Lung (tissue), 12 donors: ENCODE data around the gene SNTG2. TPM values are rescaled to one million over a fixed set of nuclear protein-coding genes. Genes with fewer than 3 reads are reported as not detected.

ENCODE experiments used
- ATAC-seq: fragments of 200-7000 bp; cut with Tn5 transposase; one replicate; pipeline ENCODE4 v1.9.1; 2020; ENCODE audit warnings: moderate number of reproducible peaks; ENCODE audit not compliant: insufficient read depth, low FRiP score
- DNase-seq, 3 donors: peaks; one replicate each; pipeline ENCODE4 v3.0.0-alpha.2; 2013 to 2017
- H3K27ac ChIP-seq, 2 donors: one replicate each; pipeline ENCODE4 v1.5.1; 2013; ENCODE audit warnings: mild to moderate bottlenecking in 2 of 2, moderate library complexity in 2 of 2, control low read depth in 1 of 2, inconsistent platforms in 1 of 2, low read depth in 1 of 2, low read length in 1 of 2
- H3K27me3 ChIP-seq, 3 donors: one replicate each; pipeline ENCODE4 v1.5.1; 2013; ENCODE audit warnings: low read length in 2 of 3; ENCODE audit not compliant: control insufficient read depth in 3 of 3, insufficient read depth in 3 of 3
- H3K36me3 ChIP-seq, 4 donors: one replicate each; pipeline ENCODE4 v1.5.1; 2013; ENCODE audit warnings: low read length in 4 of 4, mild to moderate bottlenecking in 1 of 4, moderate library complexity in 1 of 4; ENCODE audit not compliant: control insufficient read depth in 4 of 4, insufficient read depth in 4 of 4
- H3K4me1 ChIP-seq, 5 donors: one replicate each; pipeline ENCODE4 v1.5.1; 2013; ENCODE audit warnings: low read length in 5 of 5, mild to moderate bottlenecking in 2 of 5, moderate library complexity in 1 of 5; ENCODE audit not compliant: control insufficient read depth in 5 of 5, insufficient read depth in 5 of 5
- H3K4me3 ChIP-seq: one replicate; pipeline ENCODE4 v1.5.1; 2013; ENCODE audit warnings: mild to moderate bottlenecking, control low read depth, moderate library complexity
- H3K9ac ChIP-seq, 2 donors: one replicate each; pipeline ENCODE4 v1.5.1; 2013; ENCODE audit warnings: low read length in 2 of 2, control low read depth in 1 of 2; ENCODE audit not compliant: insufficient read depth in 1 of 2
- H3K9me3 ChIP-seq, 4 donors: one replicate each; pipeline ENCODE4 v1.5.1; 2013; ENCODE audit warnings: low read length in 3 of 4, mild to moderate bottlenecking in 1 of 4, moderate library complexity in 1 of 4; ENCODE audit not compliant: control insufficient read depth in 4 of 4, insufficient read depth in 3 of 4
- WGBS, 2 donors: extraction: QIAGEN DNeasy Blood & Tissue Kit; methylation state at CpG; one replicate each; pipeline ENCODE4 v1.1.7; 2013; 5-methylcytosine and 5-hydroxymethylcytosine counted together
- polyA plus RNA-seq, 2 donors: library from polyadenylated mRNA; stranded (reverse); fragments of 200-250 nt; gene quantifications; one replicate each; pipeline ENCODE4 v1.2.1, GENCODE V29; 2013
- total RNA-seq, 2 donors: library from RNA; depleted of rRNA in 1 of 2; stranded (reverse); fragments of >200 nt in 1 of 2; gene quantifications; one replicate each; pipeline ENCODE4 v1.2.1, GENCODE V29; 2014 to 2021
- TF ChIP-seq, protein P1 (sequence below): IDR thresholded peaks from 2 replicates; pipeline ENCODE4 v1.5.1; 2012; ENCODE audit warnings: mild to moderate bottlenecking; ENCODE audit errors: control extremely low read depth, extremely low read depth
- donor health status: control.
- donor health status: control.
- donor health status: Bipolar disorder and iron deficiency.
- donor health status: healthy.
- donor health status: DM: yes; HTN: yes; CAD: no.

SNTG2 gene
- total and polyA plus RNA-seq, 4 donors = 0.31 to 1.8 (median 1.2) TPM

GRCh38 chr2:1222056-1222455, 271.4 kb downstream of the SNTG2 start:
- H3K27me3 ChIP-seq = no peaks in the 10 kb centered on the region
- H3K27ac ChIP-seq = no peak overlapping the region
- no peaks in the 10 kb centered on the region for H3K36me3 ChIP-seq
- H3K9me3 ChIP-seq = peaks cover 0 to 6% (median 0%) of the 10 kb centered on the region in 4 donors
- no peak for ATAC-seq
- H3K4me1 ChIP-seq = peaks cover 0 to 6% (median 0%) of the 10 kb centered on the region in 5 donors
- DNase-seq = peak in 1 of 3 donors; percentile 19
- TF ChIP-seq, protein P1, sequence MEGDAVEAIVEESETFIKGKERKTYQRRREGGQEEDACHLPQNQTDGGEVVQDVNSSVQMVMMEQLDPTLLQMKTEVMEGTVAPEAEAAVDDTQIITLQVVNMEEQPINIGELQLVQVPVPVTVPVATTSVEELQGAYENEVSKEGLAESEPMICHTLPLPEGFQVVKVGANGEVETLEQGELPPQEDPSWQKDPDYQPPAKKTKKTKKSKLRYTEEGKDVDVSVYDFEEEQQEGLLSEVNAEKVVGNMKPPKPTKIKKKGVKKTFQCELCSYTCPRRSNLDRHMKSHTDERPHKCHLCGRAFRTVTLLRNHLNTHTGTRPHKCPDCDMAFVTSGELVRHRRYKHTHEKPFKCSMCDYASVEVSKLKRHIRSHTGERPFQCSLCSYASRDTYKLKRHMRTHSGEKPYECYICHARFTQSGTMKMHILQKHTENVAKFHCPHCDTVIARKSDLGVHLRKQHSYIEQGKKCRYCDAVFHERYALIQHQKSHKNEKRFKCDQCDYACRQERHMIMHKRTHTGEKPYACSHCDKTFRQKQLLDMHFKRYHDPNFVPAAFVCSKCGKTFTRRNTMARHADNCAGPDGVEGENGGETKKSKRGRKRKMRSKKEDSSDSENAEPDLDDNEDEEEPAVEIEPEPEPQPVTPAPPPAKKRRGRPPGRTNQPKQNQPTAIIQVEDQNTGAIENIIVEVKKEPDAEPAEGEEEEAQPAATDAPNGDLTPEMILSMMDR = no peak
- no peak overlapping the region for H3K9ac ChIP-seq
- 81 to 86% methylated on average over 6 of the region's 6 CpGs for WGBS, 2 donors
- no peak overlapping the region for H3K4me3 ChIP-seq

GRCh38 chr2:1223791-1224190, 273.1 kb downstream of the SNTG2 start:
- no peak overlapping the region for H3K9ac ChIP-seq
- no peak overlapping the region for H3K27ac ChIP-seq
- no peak for ATAC-seq
- no peaks in the 10 kb centered on the region for H3K27me3 ChIP-seq
- 89 to 90% methylated on average over 11 of the region's 11 CpGs for WGBS, 2 donors
- no peak overlapping the region for H3K4me3 ChIP-seq
- peaks cover 0 to 3% (median 0%) of the 10 kb centered on the region in 4 donors for H3K9me3 ChIP-seq
- TF ChIP-seq, protein P1 = no peak
- no peaks in the 10 kb centered on the region for H3K36me3 ChIP-seq
- peaks cover 0 to 6% (median 4%) of the 10 kb centered on the region in 5 donors for H3K4me1 ChIP-seq
- DNase-seq = no peak

- Histone ChIP-seq H3K27ac (no peak overlapping the region), H3K4me3 (no peak overlapping the region), H3K4me1 (peaks cover 0 to 6% (median 4%) of the 10 kb centered on the region in 5 donors), H3K9ac (no peak overlapping the region), H3K9me3 (no peaks in the 10 kb centered on the region), H3K36me3 (no peaks in the 10 kb centered on the region), H3K27me3 (no peaks in the 10 kb centered on the region)
- ATAC-seq = no peak
- TF ChIP-seq, protein P1 = no peak
- peak in 1 of 3 donors; percentile 12 for DNase-seq
- 74 to 80% methylated on average over 3 of the region's 3 CpGs for WGBS, 2 donors
Measured at GRCh38 chr2:1224901-1225300, 274.3 kb downstream of the SNTG2 start.

DNA sequence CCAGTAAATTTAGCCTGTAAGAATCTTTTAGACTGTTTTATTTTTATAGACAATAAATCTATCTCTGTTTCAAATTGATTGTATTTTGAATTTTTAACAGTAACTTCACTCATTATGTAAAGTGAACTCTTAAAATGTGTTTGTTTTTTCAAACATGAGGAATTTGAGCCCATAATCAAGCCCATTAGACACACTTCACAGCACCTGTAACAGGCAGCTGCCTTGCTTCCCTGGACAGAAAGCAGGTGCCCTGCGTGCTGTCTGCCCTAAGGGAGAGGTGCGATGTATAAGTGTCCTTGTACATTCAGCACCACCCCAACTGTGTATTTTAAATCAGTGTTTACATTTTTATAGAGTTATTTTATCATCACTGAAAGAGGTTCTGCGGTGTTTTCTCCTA, 276.1 kb downstream of the SNTG2 start:
- H3K9me3 ChIP-seq = no peaks in the 10 kb centered on the region

More for the DNA sequence above, 276.1 kb downstream of the SNTG2 start:
- ATAC-seq (no peak), DNase-seq (no peak)
- Histone ChIP-seq H3K36me3 (no peaks in the 10 kb centered on the region), H3K4me1 (peaks cover 0 to 10% (median 4%) of the 10 kb centered on the region in 5 donors), H3K27ac (no peak overlapping the region), H3K4me3 (no peak overlapping the region), H3K27me3 (no peaks in the 10 kb centered on the region), H3K9ac (no peak overlapping the region)
- TF ChIP-seq, protein P1 = no peak
- 78 to 90% methylated on average over 3 of the region's 3 CpGs for WGBS, 2 donors
